Activated T-helper 1 cell treated with anti-CD3 and anti-CD28 coated beads, Interleukin-12 subunit alpha, Interleukin-12 subunit beta, Interleukin-2, Interleukin-4 antibody, amounts not matched to agents 30 ng/mL and 10 ng/mL and 1 ng/mL, durations not matched to agents 14 hours and 24 hours and 36 hours (primary cell): Measurements from ENCODE around the gene IL6. TPM values are rescaled to one million over a fixed set of nuclear protein-coding genes. Genes with fewer than 3 reads are reported as not detected.
"Not testable (repeated sequence)": the region's sequence is repeated elsewhere in the genome, so short reads cannot be mapped to it uniquely, and the experiment has no call there.

Experiments used
- DNase-seq: peaks from one replicate; pipeline ENCODE4 v3.0.0; 2021; ENCODE audit warnings: low spot score
- H3K27ac Mint-ChIP-seq: one replicate; pipeline ENCODE4 v1.8.0; 2021; ENCODE audit warnings: mild to moderate bottlenecking, mixed read lengths
- H3K27me3 Mint-ChIP-seq: one replicate; pipeline ENCODE4 v1.8.0; 2022; ENCODE audit warnings: mild to moderate bottlenecking, moderate library complexity, mixed read lengths; ENCODE audit not compliant: insufficient read depth
- H3K36me3 Mint-ChIP-seq: one replicate; pipeline ENCODE4 v1.8.0; 2021; ENCODE audit warnings: low read depth, mixed read lengths
- H3K4me1 Mint-ChIP-seq: one replicate; pipeline ENCODE4 v1.8.0; 2021; ENCODE audit warnings: low read depth, mixed read lengths
- H3K4me3 Mint-ChIP-seq: one replicate; pipeline ENCODE4 v1.8.0; 2021; ENCODE audit warnings: mild to moderate bottlenecking, moderate library complexity, mixed read lengths
- H3K9me3 Mint-ChIP-seq: one replicate; pipeline ENCODE4 v1.8.0; 2021; ENCODE audit warnings: mixed read lengths
- intact Hi-C: fragments of 100-400 bp; cut with micrococcal nuclease; formaldehyde crosslinking; loops from one replicate; pipeline ENCODE4 v1.15.1; 2024
- total RNA-seq: library from RNA; stranded (reverse); gene quantifications from 2 replicates; pipeline ENCODE4 v1.2.3, GENCODE V29; 2022

Gene IL6
- total RNA-seq, 1 donor from 2014 or later: 0.54 TPM

GRCh38 chr7:22743014-22743413 is 16.0 kb downstream of the IL6 start:
- H3K4me3 Mint-ChIP-seq: no peak overlapping the region
- H3K4me1 Mint-ChIP-seq: no peaks in the 10 kb centered on the region
- peaks cover 27% of the 10 kb centered on the region for H3K27me3 Mint-ChIP-seq
- intact Hi-C loops: no loop called here
- no peaks in the 10 kb centered on the region for H3K9me3 Mint-ChIP-seq
- no peak for DNase-seq
- H3K27ac Mint-ChIP-seq: no peak overlapping the region
- H3K36me3 Mint-ChIP-seq: no peaks in the 10 kb centered on the region

- Mint-ChIP-seq H3K27ac (no peak overlapping the region), H3K36me3 (no peaks in the 10 kb centered on the region), H3K27me3 (peaks cover 12% of the 10 kb centered on the region), H3K4me3 (no peak overlapping the region), H3K9me3 (no peaks in the 10 kb centered on the region), H3K4me1 (no peaks in the 10 kb centered on the region)
- intact Hi-C loops: no loop called here
- no peak for DNase-seq
Measured at GRCh38 chr7:22751341-22751740, 24.3 kb downstream of the IL6 start.

- H3K27me3 Mint-ChIP-seq: peaks cover 33% of the 10 kb centered on the region
- no peaks in the 10 kb centered on the region for H3K36me3 Mint-ChIP-seq
- no peak for DNase-seq
- no peak overlapping the region for H3K4me3 Mint-ChIP-seq
- no peaks in the 10 kb centered on the region for H3K9me3 Mint-ChIP-seq
- H3K4me1 Mint-ChIP-seq: no peaks in the 10 kb centered on the region
- intact Hi-C loops: no loop called here
- no peak overlapping the region for H3K27ac Mint-ChIP-seq
Measured at GRCh38 chr7:22757338-22757994, 30.5 kb downstream of the IL6 start.

- intact Hi-C loops: no loop called here
- no peaks in the 10 kb centered on the region for H3K9me3 Mint-ChIP-seq
- DNase-seq: no peak
- H3K27ac Mint-ChIP-seq: no peak overlapping the region
- H3K27me3 Mint-ChIP-seq: peaks cover 29% of the 10 kb centered on the region
- H3K4me1 Mint-ChIP-seq: no peaks in the 10 kb centered on the region
- no peak overlapping the region for H3K4me3 Mint-ChIP-seq
- no peaks in the 10 kb centered on the region for H3K36me3 Mint-ChIP-seq
Measured at GRCh38 chr7:22758576-22758975, 31.6 kb downstream of the IL6 start.

- H3K27me3 Mint-ChIP-seq: peaks cover 28% of the 10 kb centered on the region
- H3K27ac Mint-ChIP-seq: no peak overlapping the region
Measured at GRCh38 chr7:22759721-22760120, 32.7 kb downstream of the IL6 start.

GRCh38 chr7:22762866-22763265 is 35.9 kb downstream of the IL6 start:
- Mint-ChIP-seq H3K4me3 (no peak overlapping the region), H3K9me3 (no peaks in the 10 kb centered on the region), H3K36me3 (no peaks in the 10 kb centered on the region), H3K4me1 (no peaks in the 10 kb centered on the region), H3K27me3 (peaks cover 33% of the 10 kb centered on the region), H3K27ac (no peak overlapping the region)
- no peak for DNase-seq
- intact Hi-C loops: no loop called here

More at GRCh38 chr7:22759721-22760120, 32.7 kb downstream of the IL6 start:
- DNase-seq: no peak
- Mint-ChIP-seq H3K4me3 (no peak overlapping the region), H3K36me3 (no peaks in the 10 kb centered on the region), H3K9me3 (no peaks in the 10 kb centered on the region), H3K4me1 (no peaks in the 10 kb centered on the region)
- intact Hi-C loops: no loop called here

- Mint-ChIP-seq H3K27me3 (peaks cover 21% of the 10 kb centered on the region), H3K4me1 (no peaks in the 10 kb centered on the region), H3K4me3 (no peak overlapping the region), H3K36me3 (no peaks in the 10 kb centered on the region), H3K27ac (no peak overlapping the region), H3K9me3 (no peaks in the 10 kb centered on the region)
- no peak for DNase-seq
- intact Hi-C loops: no loop called here
Measured at GRCh38 chr7:22765609-22766008, 38.6 kb downstream of the IL6 start.

GRCh38 chr7:22771194-22771871 is 44.3 kb downstream of the IL6 start:
- H3K9me3 Mint-ChIP-seq: no peaks in the 10 kb centered on the region
- DNase-seq: no peak
- no peak overlapping the region for H3K4me3 Mint-ChIP-seq
- peaks cover 28% of the 10 kb centered on the region for H3K27me3 Mint-ChIP-seq
- no peaks in the 10 kb centered on the region for H3K36me3 Mint-ChIP-seq
- H3K4me1 Mint-ChIP-seq: no peaks in the 10 kb centered on the region
- no peak overlapping the region for H3K27ac Mint-ChIP-seq
- intact Hi-C loops: no loop called here

GRCh38 chr7:22771872-22772228 is 44.9 kb downstream of the IL6 start:
- Mint-ChIP-seq H3K27me3 (peaks cover 32% of the 10 kb centered on the region), H3K27ac (no peak overlapping the region), H3K9me3 (no peaks in the 10 kb centered on the region), H3K4me3 (no peak overlapping the region), H3K36me3 (no peaks in the 10 kb centered on the region), H3K4me1 (no peaks in the 10 kb centered on the region)
- DNase-seq: no peak
- intact Hi-C loops: no loop called here

- Mint-ChIP-seq H3K4me1 (no peaks in the 10 kb centered on the region), H3K27me3 (peaks cover 30% of the 10 kb centered on the region), H3K9me3 (no peaks in the 10 kb centered on the region), H3K36me3 (no peaks in the 10 kb centered on the region), H3K27ac (no peak overlapping the region), H3K4me3 (no peak overlapping the region)
- no peak for DNase-seq
- intact Hi-C loops: no loop called here
Measured at GRCh38 chr7:22772885-22773284, 45.9 kb downstream of the IL6 start.

- Mint-ChIP-seq H3K27me3 (peaks cover 22% of the 10 kb centered on the region), H3K36me3 (no peaks in the 10 kb centered on the region), H3K9me3 (no peaks in the 10 kb centered on the region), H3K4me3 (no peak overlapping the region), H3K27ac (no peak overlapping the region), H3K4me1 (no peaks in the 10 kb centered on the region)
- DNase-seq: no peak
- intact Hi-C loops: no loop called here
Measured at GRCh38 chr7:22776964-22777363, 50.0 kb downstream of the IL6 start.

- H3K27me3 Mint-ChIP-seq: peaks cover 22% of the 10 kb centered on the region
- H3K4me1 Mint-ChIP-seq, H3K36me3 Mint-ChIP-seq, H3K4me3 Mint-ChIP-seq, H3K27ac Mint-ChIP-seq, H3K9me3 Mint-ChIP-seq, intact Hi-C loops, DNase-seq: not testable (repeated sequence)
Measured at GRCh38 chr7:22779730-22780323, 52.8 kb downstream of the IL6 start.

GRCh38 chr7:22781230-22781711 is 54.3 kb downstream of the IL6 start:
- H3K27me3 Mint-ChIP-seq: peaks cover 18% of the 10 kb centered on the region
- no peak overlapping the region for H3K4me3 Mint-ChIP-seq
- no peak overlapping the region for H3K27ac Mint-ChIP-seq
- intact Hi-C loops: no loop called here
- H3K9me3 Mint-ChIP-seq: no peaks in the 10 kb centered on the region
- no peaks in the 10 kb centered on the region for H3K36me3 Mint-ChIP-seq
- H3K4me1 Mint-ChIP-seq: no peaks in the 10 kb centered on the region
- DNase-seq: no peak
